ENCODE results near the gene PTPRN2. TPM values are rescaled to one million over a fixed set of nuclear protein-coding genes. Genes with fewer than 3 reads are reported as not detected.
"Not testable (repeated sequence)": the region's sequence is repeated elsewhere in the genome, so short reads cannot be mapped to it uniquely, and the experiment has no call there.

Gene PTPRN2
- polyA plus RNA-seq, 4 donors: 7.2 to 9.2 (median 7.5) TPM

DNA sequence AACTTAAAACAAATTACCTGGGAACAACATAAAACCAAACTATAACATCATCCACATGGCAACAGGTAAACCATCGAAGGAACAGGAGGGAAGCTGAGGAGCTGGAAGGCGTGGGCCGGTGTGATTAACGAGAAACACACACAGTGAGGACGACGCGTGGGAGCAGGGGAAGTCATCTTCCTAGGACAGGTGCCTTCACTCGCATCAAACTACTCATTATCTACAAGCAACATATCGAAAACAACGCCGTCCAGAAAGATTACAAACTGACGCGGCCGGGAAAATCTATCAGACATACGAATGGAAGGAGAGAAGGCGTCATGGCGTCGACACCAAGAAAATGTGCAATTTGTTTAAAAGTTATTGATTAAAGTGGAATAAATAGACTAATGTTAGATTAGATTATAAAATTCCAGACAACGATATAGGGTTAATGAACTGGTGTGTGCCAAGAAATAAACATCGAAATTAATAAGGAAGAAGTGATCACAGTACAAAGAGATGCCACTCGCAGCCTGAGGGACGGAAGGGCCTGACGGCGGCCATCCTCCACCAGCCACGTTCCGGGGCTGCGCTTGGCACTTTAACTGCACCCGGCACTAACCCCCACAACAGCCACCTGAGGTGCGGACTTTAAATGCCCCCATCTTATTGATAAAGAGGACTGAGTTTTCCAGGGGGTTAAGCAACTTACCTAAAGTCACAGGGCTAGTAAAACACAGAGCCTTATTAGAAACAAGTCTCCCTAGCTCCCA lies 669.1 kb downstream of the PTPRN2 start:
- no peak for DNase-seq (ENCODE audit: low read depth in 4 of 4, low spot score in 3 of 4)

GRCh38 chr7:157916946-157917640 lies 670.5 kb downstream of the PTPRN2 start:
- no peak for DNase-seq (ENCODE audit: low read depth in 4 of 4, low spot score in 3 of 4)

DNA sequence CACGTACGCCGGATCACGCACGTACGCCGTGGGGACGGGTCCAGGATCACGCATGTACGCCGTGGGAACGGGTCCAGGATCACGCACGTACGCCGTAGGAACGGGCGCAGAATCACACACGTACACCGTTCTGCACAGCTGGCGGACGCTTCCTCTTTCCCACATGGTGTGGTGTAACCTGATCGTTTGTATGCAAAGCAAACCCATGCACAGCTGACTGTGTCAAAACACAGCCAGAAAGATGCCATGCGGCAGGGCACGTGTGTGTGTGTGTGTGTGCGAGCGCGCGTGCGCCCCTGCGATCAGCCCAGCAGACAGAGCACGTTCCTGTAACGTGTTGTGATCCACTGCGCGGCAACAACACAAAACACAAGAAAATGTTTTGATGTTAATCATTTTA lies 677.2 kb downstream of the PTPRN2 start:
- DNase-seq (ENCODE audit: low read depth in 4 of 4, low spot score in 3 of 4): no peak

DNA sequence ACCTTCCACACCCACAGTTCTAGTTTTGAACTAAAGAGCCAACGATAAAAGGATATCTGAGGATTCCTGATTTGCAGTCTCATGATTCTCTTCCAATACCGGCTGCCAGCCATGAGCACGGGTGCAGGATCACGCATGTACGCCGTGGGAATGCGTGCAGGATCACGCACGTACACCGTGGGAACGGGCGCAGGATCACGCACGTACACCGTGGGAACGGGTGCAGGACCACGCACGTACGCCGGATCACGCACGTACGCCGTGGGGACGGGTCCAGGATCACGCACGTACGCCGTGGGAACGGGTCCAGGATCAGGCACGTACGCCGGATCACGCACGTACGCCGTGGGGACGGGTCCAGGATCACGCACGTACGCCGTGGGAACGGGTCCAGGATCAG lies 677.6 kb downstream of the PTPRN2 start:
- not testable (repeated sequence) for DNase-seq (ENCODE audit: low read depth in 4 of 4, low spot score in 3 of 4)

- no peak for DNase-seq (ENCODE audit: low read depth in 4 of 4, low spot score in 3 of 4)
Observed at GRCh38 chr7:157909370-157909769, 678.3 kb downstream of the PTPRN2 start.

DNA sequence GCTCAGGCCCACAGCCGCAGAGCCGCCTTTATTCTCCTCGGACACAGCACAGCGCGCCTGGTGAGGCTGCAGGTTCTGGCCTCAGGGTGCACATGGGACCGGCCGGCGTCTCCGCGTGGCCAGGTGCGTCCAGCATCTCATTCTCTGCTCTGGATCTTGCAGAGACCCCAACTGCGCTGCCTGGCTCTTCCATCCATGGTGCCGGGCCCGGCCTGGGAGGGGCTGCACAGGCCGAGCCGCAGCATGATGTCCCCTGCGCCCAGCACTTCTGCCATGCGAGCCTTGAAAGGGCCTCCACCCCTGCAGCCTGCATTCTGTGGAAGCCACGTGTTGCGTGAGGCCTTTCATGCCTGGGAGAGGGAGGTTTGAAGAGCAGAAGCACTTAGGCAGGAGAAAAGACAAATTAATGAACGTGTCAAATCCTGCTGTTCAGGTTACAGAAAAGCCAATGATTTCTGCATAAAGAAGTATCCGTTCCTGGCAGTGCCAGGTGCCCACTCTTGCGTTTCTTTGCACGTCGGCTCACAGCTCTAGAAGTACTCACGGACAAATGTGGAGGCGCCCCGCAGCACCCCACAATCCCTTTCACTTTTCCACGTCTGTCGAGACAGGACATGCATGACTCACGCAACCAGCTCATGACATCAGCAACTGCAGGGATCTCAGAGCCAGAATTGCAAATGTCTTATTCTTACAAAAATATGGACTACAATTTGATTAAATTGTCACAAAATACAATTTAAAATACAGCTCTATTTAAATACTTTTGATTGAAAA lies 679.4 kb downstream of the PTPRN2 start:
- DNase-seq (ENCODE audit: low read depth in 4 of 4, low spot score in 3 of 4): no peak

- no peak for DNase-seq (ENCODE audit: low read depth in 4 of 4, low spot score in 3 of 4)
Observed at GRCh38 chr7:157907091-157907490, 680.5 kb downstream of the PTPRN2 start.

GRCh38 chr7:157906583-157906982 lies 681.0 kb downstream of the PTPRN2 start:
- no peak for DNase-seq (ENCODE audit: low read depth in 4 of 4, low spot score in 3 of 4)

- DNase-seq (ENCODE audit: low read depth in 4 of 4, low spot score in 3 of 4): no peak
Observed at GRCh38 chr7:157905651-157906461, 681.8 kb downstream of the PTPRN2 start.

GRCh38 chr7:157904866-157905570 lies 682.6 kb downstream of the PTPRN2 start:
- no peak for DNase-seq (ENCODE audit: low read depth in 4 of 4, low spot score in 3 of 4)

GRCh38 chr7:157904211-157904865 lies 683.3 kb downstream of the PTPRN2 start:
- DNase-seq (ENCODE audit: low read depth in 4 of 4, low spot score in 3 of 4): no peak

- DNase-seq (ENCODE audit: low read depth in 4 of 4, low spot score in 3 of 4): no peak
Observed at GRCh38 chr7:157903710-157904109, 683.9 kb downstream of the PTPRN2 start.

DNA sequence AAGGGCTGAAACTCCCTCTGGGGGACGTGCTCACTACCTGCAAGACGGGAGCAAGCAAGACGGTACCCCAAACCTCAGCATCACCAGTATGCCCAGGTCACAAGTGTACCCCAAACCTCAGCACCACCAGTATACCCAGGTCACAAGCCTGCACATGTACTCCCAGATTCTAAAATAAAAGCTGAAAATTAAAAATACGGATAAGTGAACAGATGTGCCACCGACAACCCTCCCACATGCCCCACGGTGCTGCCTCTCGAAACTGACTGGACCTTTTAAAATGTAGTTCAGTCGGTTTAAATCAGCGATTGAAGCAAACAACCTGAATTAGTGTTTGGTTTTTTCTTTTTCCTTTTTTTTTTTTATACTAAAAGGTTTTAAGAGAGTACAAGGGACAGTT lies 684.3 kb downstream of the PTPRN2 start:
- DNase-seq (ENCODE audit: low read depth in 4 of 4, low spot score in 3 of 4): no peak

DNA sequence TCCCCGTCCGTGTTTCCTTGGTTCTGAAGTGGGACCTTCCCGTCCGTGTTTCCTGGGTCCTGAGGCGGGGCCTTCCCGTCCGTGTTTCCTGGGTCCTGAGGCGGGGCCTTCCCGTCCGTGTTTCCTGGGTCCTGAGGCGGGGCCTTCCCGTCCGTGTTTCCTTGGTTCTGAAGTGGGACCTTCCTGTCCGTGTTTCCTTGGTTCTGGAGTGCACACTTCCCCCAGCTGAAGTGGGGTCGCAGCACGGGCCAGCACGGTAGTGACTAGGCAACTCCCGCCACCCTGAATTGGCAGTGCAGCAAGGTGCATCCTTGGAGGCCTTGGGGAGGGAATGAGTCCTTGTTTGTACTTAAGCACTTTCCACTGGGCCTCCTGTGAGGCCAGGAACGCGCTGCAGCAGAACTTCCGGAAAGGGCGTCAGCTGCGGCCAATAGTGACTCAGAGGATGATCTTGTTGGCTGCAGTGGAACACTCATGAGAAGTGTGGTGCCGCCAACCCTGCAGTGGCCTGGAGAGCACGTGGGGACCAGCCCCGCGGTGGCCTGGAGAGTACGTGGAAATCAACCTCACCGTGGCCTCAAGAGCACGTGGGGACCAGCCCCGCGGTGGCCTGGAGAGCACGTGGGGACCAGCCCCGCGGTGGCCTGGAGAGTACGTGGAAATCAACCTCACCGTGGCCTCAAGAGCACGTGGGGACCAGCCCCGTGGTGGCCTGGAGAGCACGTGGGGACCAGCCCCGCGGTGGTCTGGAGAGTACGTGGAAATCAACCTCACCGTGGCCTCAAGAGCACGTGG lies 685.6 kb downstream of the PTPRN2 start:
- DNase-seq (ENCODE audit: low read depth in 4 of 4, low spot score in 3 of 4): not testable (repeated sequence)

- no peak for DNase-seq (ENCODE audit: low read depth in 4 of 4, low spot score in 3 of 4)
Observed at GRCh38 chr7:157901166-157901565, 686.5 kb downstream of the PTPRN2 start.

DNA sequence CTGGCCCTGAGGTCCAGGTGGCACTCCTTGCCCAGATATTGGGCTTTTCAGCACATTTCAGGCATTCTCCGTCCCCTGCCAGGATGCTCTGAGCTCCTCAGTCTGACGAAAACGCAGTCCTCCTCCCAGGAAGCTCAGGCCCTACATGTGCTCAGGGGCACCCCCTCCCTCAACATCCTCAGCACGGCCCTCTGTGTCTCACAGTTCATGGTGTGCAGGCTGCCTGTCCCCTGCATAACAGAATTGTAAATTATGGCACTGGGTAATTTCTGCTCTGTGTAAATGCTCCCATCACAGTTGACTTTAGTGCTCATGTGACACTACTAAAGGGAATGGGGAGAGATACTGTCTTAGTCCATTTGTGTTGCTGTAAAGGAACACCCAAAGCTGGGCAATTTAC lies 687.1 kb downstream of the PTPRN2 start:
- no peak for DNase-seq (ENCODE audit: low read depth in 4 of 4, low spot score in 3 of 4)

- no peak for DNase-seq (ENCODE audit: low read depth in 4 of 4, low spot score in 3 of 4)
Observed at GRCh38 chr7:157900011-157900410, 687.6 kb downstream of the PTPRN2 start.

DNA sequence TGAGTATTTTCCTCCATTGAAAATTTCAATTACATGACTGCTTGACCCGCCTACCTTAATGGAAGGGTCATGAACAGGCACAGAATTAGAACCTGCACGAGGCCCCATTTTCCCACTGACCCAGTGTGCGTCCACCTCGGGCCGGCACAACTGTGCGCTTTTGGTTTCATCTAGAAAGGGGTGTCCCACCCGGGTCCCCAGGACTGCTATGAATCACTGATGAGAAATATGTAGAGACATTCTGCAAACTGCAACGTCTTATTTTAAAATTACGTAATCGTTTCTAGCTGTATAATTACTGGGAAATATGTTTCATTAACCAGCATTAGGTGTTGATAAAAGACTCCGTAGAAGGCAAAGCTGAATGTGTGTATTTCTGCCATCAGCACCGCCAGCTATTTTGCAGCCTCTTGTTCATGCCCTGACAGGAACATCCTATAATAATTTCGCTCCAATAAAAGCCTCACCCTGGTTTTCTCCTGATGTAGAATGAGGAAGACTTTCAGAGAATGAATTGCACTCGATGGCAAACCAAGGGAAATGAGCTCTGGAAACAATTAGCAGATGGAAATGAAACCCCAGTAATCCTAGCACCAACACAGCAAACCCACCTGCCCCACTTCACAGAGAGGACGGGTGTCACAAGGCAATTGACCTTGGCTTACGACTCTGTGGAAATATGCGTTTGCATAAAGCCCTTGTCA lies 688.7 kb downstream of the PTPRN2 start:
- no peak for DNase-seq (ENCODE audit: low read depth in 4 of 4, low spot score in 3 of 4)

Measured in left renal pelvis (tissue), 4 donors.